B cell (primary cell): ENCODE data around the gene TRIM29. TPM values are rescaled to one million over a fixed set of nuclear protein-coding genes. Genes with fewer than 3 reads are reported as not detected.

ENCODE experiments used
- ATAC-seq: fragments of 200-7000 bp; cut with Tn5 transposase; one replicate; pipeline ENCODE4 v1.10.0; 2021; ENCODE audit warnings: low read depth, mild to moderate bottlenecking, moderate number of reproducible peaks, moderate library complexity
- CTCF ChIA-PET: fragments of 350-600 bp; sonication (Branson Sonifier 250); formaldehyde crosslinking; loops from one replicate; lab custom pipeline; 2021; ENCODE audit warnings: antibody characterized with exemption, inconsistent platforms; lab: Charles Lee
- POLR2A ChIA-PET: fragments of 350-600 bp; sonication (Branson Sonifier 250); formaldehyde crosslinking; loops from one replicate; lab custom pipeline; 2021; ENCODE audit warnings: antibody characterized with exemption; lab: Charles Lee
- DNase-seq: peaks from one replicate; pipeline ENCODE4 v3.0.0; 2013
- H2AFZ ChIP-seq: 2 replicates; pipeline ENCODE4 v1.6.1; 2012; ENCODE audit warnings: mild to moderate bottlenecking, low read depth, low read length; ENCODE audit not compliant: insufficient read depth, poor library complexity, severe bottlenecking
- H3K27ac ChIP-seq, 2 donors: 1 replicate in 1 of 2; 2 replicates in 1 of 2; pipeline ENCODE4 v1.5.1; 2012 to 2013; ENCODE audit warnings: low read length in 2 of 2, mild to moderate bottlenecking in 2 of 2, moderate library complexity in 1 of 2
- H3K27me3 ChIP-seq, 4 experiments: fragments of 200-600 bp in 1 of 4; sonication (generic) in 1 of 4; replicated peaks in 1 of 4; 1 replicate in 2 of 4; 2 replicates in 2 of 4; pipeline versions ENCODE4 v1.6.1 to v1.7.0; 2013 to 2016; ENCODE audit warnings: low read length in 3 of 4, mild to moderate bottlenecking in 2 of 4, mixed read lengths in 1 of 4, moderate library complexity in 1 of 4; ENCODE audit not compliant: insufficient read depth in 4 of 4, control insufficient read depth in 3 of 4; ENCODE audit errors: control extremely low read depth in 1 of 4
- H3K36me3 ChIP-seq, 2 experiments: replicated peaks in 1 of 2; 1 replicate in 1 of 2; 2 replicates in 1 of 2; pipeline versions ENCODE4 v1.6.1 to v1.7.1; 2013; ENCODE audit warnings: low read length in 1 of 2; ENCODE audit not compliant: insufficient read depth in 2 of 2, control insufficient read depth in 1 of 2; ENCODE audit errors: control extremely low read depth in 1 of 2, extremely low read depth in 1 of 2
- H3K4me1 ChIP-seq, 2 donors: fragments of 200-600 bp in 1 of 2; sonication (generic) in 1 of 2; 1 replicate in 1 of 2; 2 replicates in 1 of 2; pipeline versions ENCODE4 v1.5.1 to v1.6.1; 2013 to 2017; ENCODE audit warnings: low read length in 2 of 2; ENCODE audit not compliant: control insufficient read depth in 2 of 2, insufficient read depth in 2 of 2
- H3K4me2 ChIP-seq: replicated peaks from 2 replicates; pipeline ENCODE3; 2012; ENCODE audit warnings: mild to moderate bottlenecking, low read depth, low read length; ENCODE audit not compliant: poor library complexity, severe bottlenecking
- H3K4me3 ChIP-seq, 5 experiments: fragments of 200-600 bp in 1 of 5; sonication (generic) in 1 of 5; 1 replicate in 3 of 5; 2 replicates in 2 of 5; pipeline versions ENCODE4 v1.5.1 to v1.7.0; 2011 to 2016; ENCODE audit warnings: low read length in 4 of 5, mild to moderate bottlenecking in 4 of 5, low read depth in 2 of 5, control low read depth in 1 of 5, moderate library complexity in 1 of 5; ENCODE audit not compliant: insufficient read depth in 1 of 5; ENCODE audit errors: control extremely low read depth in 1 of 5, extremely low read depth in 1 of 5
- H3K79me2 ChIP-seq: fragments of 200-600 bp; sonication (generic); one replicate; pipeline ENCODE4 v1.6.0; 2016; ENCODE audit warnings: low read length; ENCODE audit not compliant: control insufficient read depth, insufficient read depth
- H3K9ac ChIP-seq: fragments of 200-600 bp; sonication (generic); 2 replicates; pipeline ENCODE4 v1.6.1; 2017; ENCODE audit warnings: mild to moderate bottlenecking, low read length, moderate library complexity
- H3K9me3 ChIP-seq, 3 donors: one replicate each; pipeline versions ENCODE4 v1.6.1 to v1.7.1; 2013; ENCODE audit warnings: low read length in 2 of 3; ENCODE audit not compliant: control insufficient read depth in 2 of 3, insufficient read depth in 1 of 3; ENCODE audit errors: control extremely low read depth in 1 of 3
- H4K20me1 ChIP-seq: 2 replicates; pipeline ENCODE4 v1.6.0; 2012; ENCODE audit warnings: mild to moderate bottlenecking, low read length; ENCODE audit not compliant: insufficient read depth, control insufficient read depth, poor library complexity, severe bottlenecking
- H3K27ac Mint-ChIP-seq: one replicate; pipeline ENCODE4 v1.8.0; 2021; ENCODE audit warnings: mixed read lengths
- H3K27me3 Mint-ChIP-seq: one replicate; pipeline ENCODE4 v1.8.0; 2021; ENCODE audit warnings: mixed read lengths
- H3K4me1 Mint-ChIP-seq: one replicate; pipeline ENCODE4 v1.8.0; 2021; ENCODE audit warnings: mixed read lengths
- H3K4me3 Mint-ChIP-seq: one replicate; pipeline ENCODE4 v1.8.0; 2021; ENCODE audit warnings: mixed read lengths
- H3K9me3 Mint-ChIP-seq: one replicate; pipeline ENCODE4 v1.8.0; 2022; ENCODE audit warnings: mixed read lengths; ENCODE audit not compliant: insufficient read depth
- EZH2 ChIP-seq: IDR thresholded peaks from 2 replicates; pipeline ENCODE4 v1.6.1; 2012; ENCODE audit warnings: borderline replicate concordance, low read depth, mild to moderate bottlenecking, moderate library complexity, low read length; ENCODE audit not compliant: insufficient read depth, poor library complexity, severe bottlenecking
- WGBS: methylation state at CpG from one replicate; pipeline ENCODE4 v1.1.5; 2013; ENCODE audit warnings: missing lambda C conversion rate; ENCODE audit not compliant: insufficient coverage; 5-methylcytosine and 5-hydroxymethylcytosine counted together
- intact Hi-C: fragments of 100-400 bp; cut with micrococcal nuclease; formaldehyde crosslinking; loops from one replicate; pipeline ENCODE4 v1.10.0; 2022
- polyA plus RNA-seq: library from polyadenylated mRNA; depleted of rRNA; stranded (reverse); fragments of >200 nt; gene quantifications from 2 replicates; pipeline ENCODE4 v1.2.3, GENCODE V29; 2012
- total RNA-seq, 2 donors: library from RNA; stranded (reverse); fragments of 120-200 nt in 1 of 2; gene quantifications; 1 replicate in 1 of 2; 2 replicates in 1 of 2; pipeline versions ENCODE4 v1.2.3 to v1.2.4, GENCODE V29; 2013 to 2022
- TF ChIP-seq, protein P1 (sequence below): fragments of 200-600 bp; IDR thresholded peaks from one replicate; pipeline ENCODE4 v1.8.0; 2022; ENCODE audit warnings: antibody characterized with exemption, mild to moderate bottlenecking

The TRIM29 gene
- total and polyA plus RNA-seq, 2 donors (not counting 1 experiment from before 2014, with no cell fraction given), result not detected

GRCh38 chr11:120064341-120064740, 73.6 kb downstream of the TRIM29 start:
- Histone ChIP-seq H3K27me3 (peaks cover 0 to 6% (median 2%) of the 10 kb centered on the region in 4 experiments), H3K79me2 (no peaks in the 10 kb centered on the region), H3K4me3 (no peak overlapping the region), H3K4me1 (no peaks in the 10 kb centered on the region), H3K9ac (no peak overlapping the region), H2AFZ (no peak overlapping the region), H3K27ac (no peak overlapping the region), H3K9me3 (no peaks in the 10 kb centered on the region), H4K20me1 (no peaks in the 10 kb centered on the region), H3K4me2 (no peak overlapping the region), H3K36me3 (no peaks in the 10 kb centered on the region)
- ATAC-seq, result no peak
- WGBS, result 88% methylated on average over 5 of the region's 7 CpGs
- Mint-ChIP-seq H3K27ac (no peak overlapping the region), H3K9me3 (no peaks in the 10 kb centered on the region), H3K4me1 (no peaks in the 10 kb centered on the region), H3K4me3 (no peak overlapping the region), H3K27me3 (peaks cover 38% of the 10 kb centered on the region)
- intact Hi-C loops, result no loop called here
- no peak for DNase-seq
- ChIA-PET CTCF (no interaction called here), POLR2A (no interaction called here)
- no peak for TF ChIP-seq EZH2
- TF ChIP-seq, protein P1, sequence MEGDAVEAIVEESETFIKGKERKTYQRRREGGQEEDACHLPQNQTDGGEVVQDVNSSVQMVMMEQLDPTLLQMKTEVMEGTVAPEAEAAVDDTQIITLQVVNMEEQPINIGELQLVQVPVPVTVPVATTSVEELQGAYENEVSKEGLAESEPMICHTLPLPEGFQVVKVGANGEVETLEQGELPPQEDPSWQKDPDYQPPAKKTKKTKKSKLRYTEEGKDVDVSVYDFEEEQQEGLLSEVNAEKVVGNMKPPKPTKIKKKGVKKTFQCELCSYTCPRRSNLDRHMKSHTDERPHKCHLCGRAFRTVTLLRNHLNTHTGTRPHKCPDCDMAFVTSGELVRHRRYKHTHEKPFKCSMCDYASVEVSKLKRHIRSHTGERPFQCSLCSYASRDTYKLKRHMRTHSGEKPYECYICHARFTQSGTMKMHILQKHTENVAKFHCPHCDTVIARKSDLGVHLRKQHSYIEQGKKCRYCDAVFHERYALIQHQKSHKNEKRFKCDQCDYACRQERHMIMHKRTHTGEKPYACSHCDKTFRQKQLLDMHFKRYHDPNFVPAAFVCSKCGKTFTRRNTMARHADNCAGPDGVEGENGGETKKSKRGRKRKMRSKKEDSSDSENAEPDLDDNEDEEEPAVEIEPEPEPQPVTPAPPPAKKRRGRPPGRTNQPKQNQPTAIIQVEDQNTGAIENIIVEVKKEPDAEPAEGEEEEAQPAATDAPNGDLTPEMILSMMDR, result no peak

DNA sequence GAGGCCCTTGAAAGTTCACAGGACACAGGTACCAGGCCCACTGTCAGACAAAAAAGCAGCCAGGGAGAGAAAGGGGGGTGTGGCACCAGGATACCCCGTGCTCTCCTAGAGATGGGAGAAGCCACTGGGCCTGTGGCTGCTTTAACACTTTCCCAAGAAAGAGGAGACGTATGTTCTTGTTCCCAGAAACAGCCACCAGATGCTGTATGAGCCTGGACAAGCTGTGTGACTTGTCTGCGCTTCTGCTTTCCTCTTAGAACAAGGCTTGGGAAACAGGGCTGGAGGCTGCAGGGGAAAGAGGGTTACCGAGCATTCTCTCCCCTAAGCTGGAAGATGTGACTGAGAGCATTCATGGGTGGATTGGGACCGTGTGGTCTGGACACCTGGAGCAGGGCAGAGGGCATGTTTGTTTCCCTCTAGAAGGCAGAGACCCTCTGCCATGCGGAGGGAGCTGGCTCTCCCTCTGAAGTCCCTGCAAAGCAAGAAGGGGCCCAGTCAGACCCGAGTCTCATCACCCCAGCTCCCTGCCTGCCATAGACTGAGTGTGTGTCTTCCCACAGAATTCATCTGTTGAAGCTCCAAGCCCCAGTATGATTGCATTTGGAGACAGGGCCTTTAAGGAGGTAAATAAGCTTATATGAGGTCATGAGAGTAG, 74.1 kb downstream of the TRIM29 start:
- H4K20me1 ChIP-seq, result no peaks in the 10 kb centered on the region
- H3K4me3 Mint-ChIP-seq, result no peak overlapping the region
- H3K4me1 ChIP-seq, result no peaks in the 10 kb centered on the region
- CTCF ChIA-PET, result no interaction called here
- ATAC-seq (no peak), DNase-seq (no peak)
- H3K4me3 ChIP-seq, result no peak overlapping the region
- 72% methylated on average over 4 of the region's 7 CpGs for WGBS
- H3K27me3 Mint-ChIP-seq, result peaks cover 37% of the 10 kb centered on the region
- no peak overlapping the region for H3K4me2 ChIP-seq
- H3K9me3 ChIP-seq, result no peaks in the 10 kb centered on the region
- H3K27ac Mint-ChIP-seq, result no peak overlapping the region
- TF ChIP-seq EZH2, result no peak
- TF ChIP-seq, protein P1, result no peak
- POLR2A ChIA-PET, result no interaction called here
- H3K9ac ChIP-seq, result no peak overlapping the region
- H3K9me3 Mint-ChIP-seq, result no peaks in the 10 kb centered on the region
- H3K36me3 ChIP-seq, result no peaks in the 10 kb centered on the region
- H3K79me2 ChIP-seq, result no peaks in the 10 kb centered on the region
- no peak overlapping the region for H2AFZ ChIP-seq
- intact Hi-C loops, result no loop called here
- H3K27me3 ChIP-seq, result peaks cover 0 to 3% (median under 1%) of the 10 kb centered on the region in 4 experiments
- no peak overlapping the region for H3K27ac ChIP-seq
- H3K4me1 Mint-ChIP-seq, result no peaks in the 10 kb centered on the region
